GM12891 (cell line): ENCODE measurements around the gene VSNL1.
"Not testable (repeated sequence)": the region's sequence is repeated elsewhere in the genome, so short reads cannot be mapped to it uniquely, and the experiment has no call there.

Experiments used
- DNase-seq: peaks from one replicate; pipeline ENCODE4 v3.0.0; 2011; ENCODE audit warnings: low spot score; ENCODE audit not compliant: insufficient read length
- FAIRE-seq: peaks from 2 replicates; lab custom pipeline; 2011; peaks lifted over from hg19 to GRCh38; lab: Jason Lieb, UNC
- PAX5 ChIP-seq: IDR thresholded peaks from 2 replicates; pipeline ENCODE4 v1.6.1; 2011; ENCODE audit warnings: low read length, moderate library complexity, mild to moderate bottlenecking; ENCODE audit not compliant: insufficient read depth, severe bottlenecking
- POLR2A ChIP-seq: IDR thresholded peaks from 2 replicates; pipeline ENCODE4 v1.6.1; 2011; ENCODE audit warnings: low read depth, low read length, control low read depth
- POLR2AphosphoS5 ChIP-seq: IDR thresholded peaks from 2 replicates; pipeline ENCODE4 v1.6.1; 2011; ENCODE audit warnings: low read depth, low read length, control low read depth
- POU2F2 ChIP-seq: IDR thresholded peaks from 2 replicates; pipeline ENCODE4 v1.6.1; 2011; ENCODE audit warnings: low read depth, mild to moderate bottlenecking, control low read depth, low read length, moderate library complexity
- SPI1 ChIP-seq: IDR thresholded peaks from 2 replicates; pipeline ENCODE4 v1.6.1; 2011; ENCODE audit warnings: low read depth, low read length, control low read depth
- TAF1 ChIP-seq: IDR thresholded peaks from 2 replicates; pipeline ENCODE4 v1.6.1; 2011; ENCODE audit warnings: low read depth, low read length, control low read depth

The VSNL1 gene

GRCh38 chr2:17555150-17555549 lies 14.7 kb downstream of the VSNL1 start:
- DNase-seq (no peak), FAIRE-seq (no peak)

DNA sequence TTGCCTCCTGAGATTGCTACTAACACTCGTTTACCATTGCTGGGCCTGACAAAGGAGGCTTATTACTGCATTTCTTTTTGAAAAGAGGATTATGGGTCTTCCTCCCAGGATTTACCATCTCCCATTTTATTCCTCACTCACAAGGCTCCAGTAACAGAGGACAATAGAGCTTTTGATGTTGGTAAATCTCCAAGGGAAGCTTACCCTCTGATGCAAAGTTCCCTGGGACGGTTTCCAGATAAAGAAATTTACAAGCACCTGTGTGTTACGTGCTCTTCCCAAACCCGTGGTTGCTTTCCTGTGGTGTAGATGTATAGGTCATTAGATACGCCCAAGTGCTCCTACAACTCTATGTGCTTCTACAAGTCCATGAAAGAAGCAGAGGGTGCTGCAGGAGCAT lies 17.1 kb downstream of the VSNL1 start:
- FAIRE-seq: no peak
- DNase-seq: no peak
- TF ChIP-seq PAX5: no peak
- TF ChIP-seq SPI1: no peak
- no peak for TF ChIP-seq TAF1
- TF ChIP-seq POLR2AphosphoS5: no peak

More at GRCh38 chr2:17555150-17555549, 14.7 kb downstream of the VSNL1 start:
- no peak for TF ChIP-seq POLR2A
- TF ChIP-seq TAF1: no peak
- no peak for TF ChIP-seq POU2F2
- TF ChIP-seq PAX5: no peak
- no peak for TF ChIP-seq SPI1
- no peak for TF ChIP-seq POLR2AphosphoS5

- no peak for DNase-seq
- FAIRE-seq: no peak
- TF ChIP-seq TAF1 (no peak), POU2F2 (no peak), PAX5 (no peak), SPI1 (no peak), POLR2AphosphoS5 (no peak)
Observed at GRCh38 chr2:17558053-17558452, 17.6 kb downstream of the VSNL1 start.

- DNase-seq: no peak
- no peak for TF ChIP-seq SPI1
- no peak for TF ChIP-seq POU2F2
- TF ChIP-seq POLR2A: no peak
- TF ChIP-seq POLR2AphosphoS5: no peak
- TF ChIP-seq PAX5: no peak
Observed at GRCh38 chr2:17558878-17559277, 18.4 kb downstream of the VSNL1 start.

DNA sequence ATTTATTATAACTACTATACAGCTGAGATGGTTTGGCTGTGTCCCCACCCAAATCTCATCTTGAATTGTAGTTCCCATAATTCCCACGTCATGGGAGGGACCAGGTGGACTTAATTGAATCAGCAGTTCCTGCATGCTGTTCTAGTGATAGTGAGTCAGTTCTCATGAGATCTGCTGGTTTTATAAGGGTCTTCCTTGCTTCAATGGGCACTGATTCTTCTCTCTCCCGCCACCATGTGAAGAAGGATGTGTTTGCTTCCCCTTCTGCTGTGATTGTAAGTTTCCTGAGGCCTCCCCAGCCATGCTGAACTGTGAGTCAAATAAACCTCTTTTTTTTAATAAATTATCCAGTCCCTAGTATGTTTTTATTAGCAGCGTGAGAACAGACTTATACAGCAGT lies 25.2 kb downstream of the VSNL1 start:
- DNase-seq, FAIRE-seq: not testable (repeated sequence)

More at GRCh38 chr2:17558878-17559277, 18.4 kb downstream of the VSNL1 start:
- no peak for FAIRE-seq

DNA sequence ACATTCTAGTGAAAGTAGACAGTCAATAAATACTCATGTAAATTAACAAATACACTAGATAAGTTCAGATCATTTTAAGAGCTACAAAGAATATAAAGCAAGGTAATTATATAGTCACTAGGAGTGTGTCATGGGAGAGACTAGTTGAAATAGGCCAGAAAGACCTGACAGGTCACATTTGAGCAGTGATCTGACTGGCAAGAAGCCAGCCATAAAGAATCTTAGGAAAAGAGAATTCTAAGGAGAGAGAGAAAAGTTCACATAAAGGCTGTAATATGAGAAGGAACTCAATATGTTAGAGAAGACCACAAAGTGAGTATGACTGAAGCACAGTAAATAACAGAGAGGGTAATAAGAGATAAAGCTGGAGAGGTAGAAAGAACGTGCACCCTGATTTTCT lies 31.2 kb downstream of the VSNL1 start:
- DNase-seq (no peak), FAIRE-seq (no peak)
- no peak for TF ChIP-seq POLR2AphosphoS5
- no peak for TF ChIP-seq PAX5
- no peak for TF ChIP-seq TAF1
- TF ChIP-seq SPI1: no peak
- TF ChIP-seq POLR2A: no peak
- TF ChIP-seq POU2F2: no peak

GRCh38 chr2:17573085-17573803 lies 32.7 kb downstream of the VSNL1 start:
- DNase-seq (no peak), FAIRE-seq (no peak)
- TF ChIP-seq POLR2A: no peak
- TF ChIP-seq PAX5: no peak

- no peak for FAIRE-seq
- no peak for DNase-seq
- no peak for TF ChIP-seq TAF1
- TF ChIP-seq POU2F2: no peak
- TF ChIP-seq SPI1: no peak
- TF ChIP-seq PAX5: no peak
- TF ChIP-seq POLR2A: no peak
Observed at GRCh38 chr2:17573804-17574175, 33.3 kb downstream of the VSNL1 start.

- FAIRE-seq (no peak), DNase-seq (no peak)
Observed at GRCh38 chr2:17574406-17575073, 34.0 kb downstream of the VSNL1 start.

DNA sequence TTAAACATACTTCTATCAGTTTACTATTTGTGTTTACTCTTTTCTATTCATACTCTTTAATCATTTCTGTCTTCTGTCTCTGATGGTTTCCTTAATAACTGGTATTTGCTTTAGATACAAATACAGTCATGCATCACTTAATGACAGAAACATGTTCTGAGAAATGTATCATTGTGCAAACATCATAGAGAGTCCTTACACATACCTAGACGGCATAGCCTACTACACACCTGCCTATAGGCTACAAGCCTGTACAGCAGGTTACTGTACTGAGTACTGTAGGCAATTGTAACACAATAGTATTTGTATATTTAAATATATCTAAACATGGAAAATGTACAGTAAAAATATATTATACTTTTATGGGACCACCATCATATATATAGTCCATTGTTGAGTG lies 36.3 kb downstream of the VSNL1 start:
- FAIRE-seq: no peak
- DNase-seq: no peak
- TF ChIP-seq TAF1 (no peak), SPI1 (no peak), POLR2A (no peak), POLR2AphosphoS5 (no peak), POU2F2 (no peak), PAX5 (no peak)

More at GRCh38 chr2:17574406-17575073, 34.0 kb downstream of the VSNL1 start:
- no peak for TF ChIP-seq PAX5
- TF ChIP-seq SPI1: no peak
- no peak for TF ChIP-seq POU2F2
- no peak for TF ChIP-seq POLR2AphosphoS5
- no peak for TF ChIP-seq POLR2A
- TF ChIP-seq TAF1: no peak
